Caco-2 (cell line): ENCODE data around the gene PARP12. TPM values are rescaled to one million over a fixed set of nuclear protein-coding genes. Genes with fewer than 3 reads are reported as not detected.

ENCODE experiments used
- BruUV-seq: library from RNA; stranded (reverse); fragments of 400-500 nt; replicated peaks from 2 replicates; lab custom pipeline; 2021; lab: Mats Ljungman, UMichigan
- CTCF ChIA-PET: fragments of 300-600 bp; sonication (Branson Sonifier 250); formaldehyde crosslinking; loops from one replicate; lab custom pipeline; 2022; ENCODE audit warnings: antibody characterized with exemption; lab: Charles Lee
- POLR2A ChIA-PET: fragments of 300-600 bp; sonication (Branson Sonifier 250); formaldehyde crosslinking; loops from one replicate; lab custom pipeline; 2022; ENCODE audit warnings: antibody characterized with exemption; lab: Charles Lee
- DNase-seq, 2 experiments: peaks; one replicate each; pipeline versions ENCODE4 v3.0.0 to v3.0.0-alpha.2; 2020 to 2022
- H3K27me3 ChIP-seq: replicated peaks from 2 replicates; pipeline ENCODE4 v1.6.0; 2011; ENCODE audit warnings: low read length; ENCODE audit not compliant: control insufficient read depth, insufficient read depth
- H3K36me3 ChIP-seq: 2 replicates; pipeline ENCODE4 v1.5.1; 2011; ENCODE audit warnings: low read length; ENCODE audit not compliant: control insufficient read depth, insufficient read depth
- H3K4me1 ChIP-seq: fragments of 250-450 bp; sonication (Bioruptor Pico); 2 replicates; pipeline ENCODE4 v1.5.1; 2020; ENCODE audit warnings: mild to moderate bottlenecking
- H3K4me3 ChIP-seq: 2 replicates; pipeline ENCODE4 v1.5.1; 2011; ENCODE audit warnings: low read depth, mild to moderate bottlenecking, control low read depth, low read length
- H3K9me3 ChIP-seq: fragments of 250-450 bp; sonication (Bioruptor Pico); 2 replicates; pipeline ENCODE4 v1.5.1; 2020; ENCODE audit warnings: mild to moderate bottlenecking, moderate library complexity
- H3K27ac Mint-ChIP-seq: one replicate; pipeline ENCODE4 v1.8.0; 2022; ENCODE audit warnings: mixed read lengths; ENCODE audit not compliant: unreplicated experiment
- H3K27me3 Mint-ChIP-seq: one replicate; pipeline ENCODE4 v1.8.0; 2022; ENCODE audit warnings: mixed read lengths; ENCODE audit not compliant: insufficient read depth, unreplicated experiment
- H3K36me3 Mint-ChIP-seq: one replicate; pipeline ENCODE4 v1.8.0; 2022; ENCODE audit warnings: mild to moderate bottlenecking, mixed read lengths; ENCODE audit not compliant: insufficient read depth, unreplicated experiment
- H3K4me1 Mint-ChIP-seq: one replicate; pipeline ENCODE4 v1.8.0; 2022; ENCODE audit warnings: low read depth, mixed read lengths; ENCODE audit not compliant: unreplicated experiment
- H3K4me3 Mint-ChIP-seq: one replicate; pipeline ENCODE4 v1.8.0; 2022; ENCODE audit warnings: mild to moderate bottlenecking, moderate library complexity, mixed read lengths; ENCODE audit not compliant: unreplicated experiment
- H3K9me3 Mint-ChIP-seq: one replicate; pipeline ENCODE4 v1.8.0; 2022; ENCODE audit warnings: mixed read lengths; ENCODE audit not compliant: unreplicated experiment
- CTCF ChIP-seq, 2 experiments: fragments of 200-600 bp in 1 of 2; IDR thresholded peaks; 1 replicate in 1 of 2; 2 replicates in 1 of 2; pipeline versions ENCODE4 v1.5.1 to v1.8.0; 2011 to 2022; ENCODE audit warnings: antibody characterized with exemption in 1 of 2, control low read depth in 1 of 2, inconsistent platforms in 1 of 2, low read depth in 1 of 2, low read length in 1 of 2, mild to moderate bottlenecking in 1 of 2, moderate library complexity in 1 of 2; ENCODE audit not compliant: insufficient read depth in 1 of 2, severe bottlenecking in 1 of 2, unreplicated experiment in 1 of 2
- intact Hi-C: fragments of 100-400 bp; cut with micrococcal nuclease; formaldehyde crosslinking; loops from one replicate; pipeline ENCODE4 v1.10.0; 2022; ENCODE audit not compliant: unreplicated experiment
- total RNA-seq: library from RNA; stranded (reverse); gene quantifications from 2 replicates; pipeline ENCODE4 v1.2.3, GENCODE V29; 2022

Gene PARP12
- total RNA-seq, 1 experiment from 2014 or later: 20.2 TPM

- no peak for DNase-seq
- H3K4me1 ChIP-seq: no peaks in the 10 kb centered on the region
- H3K36me3 ChIP-seq: no peaks in the 10 kb centered on the region; the same call in 1 of the 2 replicates
- H3K27me3 ChIP-seq: no peaks in the 10 kb centered on the region
- Mint-ChIP-seq H3K27me3 (no peaks in the 10 kb centered on the region), H3K4me1 (no peaks in the 10 kb centered on the region), H3K36me3 (peaks cover 15% of the 10 kb centered on the region), H3K9me3 (no peaks in the 10 kb centered on the region), H3K4me3 (no peak overlapping the region), H3K27ac (no peak overlapping the region)
- no peak overlapping the region for H3K4me3 ChIP-seq
- ChIA-PET CTCF (no interaction called here), POLR2A (interaction anchor here (0.6 kb wide), 1 partner anchor 251 kb away, joined by 3 read pairs; no protein-coding TSS in a partner anchor)
- BruUV-seq: no TSS peak
- intact Hi-C loops: no loop called here
- no peak for TF ChIP-seq CTCF (IDR thresholded peaks at IDR 0.05; ENCODE audit: insufficient read depth in 1 of 2, low read depth in 1 of 2, low read length in 1 of 2, severe bottlenecking in 1 of 2, unreplicated experiment in 1 of 2)
- no peaks in the 10 kb centered on the region for H3K9me3 ChIP-seq
Measured at GRCh38 chr7:140034421-140034820, 28.3 kb downstream of the PARP12 start.

DNA sequence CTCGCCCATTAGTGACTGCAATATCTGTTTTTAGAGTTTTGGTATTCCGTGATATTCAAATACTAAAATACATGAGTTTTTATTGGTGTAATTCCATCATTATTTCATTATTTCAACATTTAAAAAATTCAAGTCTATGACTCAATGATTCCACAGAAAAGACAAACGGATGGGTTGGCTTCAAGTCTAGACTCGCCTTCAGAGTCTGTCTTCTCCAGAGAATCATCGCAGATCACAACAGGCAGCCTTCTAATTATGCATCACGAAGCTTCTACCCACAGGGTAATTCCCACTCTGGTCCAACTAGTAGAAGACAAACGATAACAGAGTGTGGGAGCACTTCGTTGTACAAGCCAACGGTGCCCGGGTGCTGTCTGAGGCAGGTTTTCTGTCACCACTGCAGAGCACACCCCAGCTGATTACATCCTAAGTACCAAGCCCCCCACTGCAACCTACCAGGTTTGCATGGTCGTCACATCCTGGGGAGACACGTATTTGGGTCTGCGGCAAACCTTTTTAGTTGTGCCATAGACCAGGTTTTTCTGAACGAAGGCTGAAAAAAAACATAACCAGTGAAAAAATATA lies 28.9 kb downstream of the PARP12 start:
- H3K4me3 Mint-ChIP-seq: no peak overlapping the region
- POLR2A ChIA-PET: no interaction called here
- intact Hi-C loops: no loop called here

GRCh38 chr7:140033036-140033435 lies 29.7 kb downstream of the PARP12 start:
- peaks cover 15% of the 10 kb centered on the region for H3K36me3 Mint-ChIP-seq
- intact Hi-C loops: no loop called here
- Histone ChIP-seq H3K4me1 (no peaks in the 10 kb centered on the region), H3K4me3 (no peak overlapping the region), H3K27me3 (no peaks in the 10 kb centered on the region), H3K9me3 (no peaks in the 10 kb centered on the region), H3K36me3 (no peaks in the 10 kb centered on the region; the same call in 1 of the 2 replicates)
- H3K4me3 Mint-ChIP-seq: no peak overlapping the region
- H3K9me3 Mint-ChIP-seq: no peaks in the 10 kb centered on the region
- CTCF ChIA-PET: no interaction called here
- no peak overlapping the region for H3K27ac Mint-ChIP-seq
- no TSS peak for BruUV-seq
- no peak for TF ChIP-seq CTCF (IDR thresholded peaks at IDR 0.05; ENCODE audit: insufficient read depth in 1 of 2, low read depth in 1 of 2, low read length in 1 of 2, severe bottlenecking in 1 of 2, unreplicated experiment in 1 of 2)
- no peak for DNase-seq
- H3K27me3 Mint-ChIP-seq: no peaks in the 10 kb centered on the region
- no peaks in the 10 kb centered on the region for H3K4me1 Mint-ChIP-seq
- POLR2A ChIA-PET: no interaction called here

More for the DNA sequence above, 28.9 kb downstream of the PARP12 start:
- Mint-ChIP-seq H3K27ac (no peak overlapping the region), H3K9me3 (no peaks in the 10 kb centered on the region), H3K36me3 (peaks cover 15% of the 10 kb centered on the region), H3K27me3 (no peaks in the 10 kb centered on the region), H3K4me1 (no peaks in the 10 kb centered on the region)
- Histone ChIP-seq H3K27me3 (no peaks in the 10 kb centered on the region), H3K9me3 (no peaks in the 10 kb centered on the region), H3K36me3 (no peaks in the 10 kb centered on the region; the same call in 1 of the 2 replicates), H3K4me1 (no peaks in the 10 kb centered on the region), H3K4me3 (no peak overlapping the region)
- TF ChIP-seq CTCF (IDR thresholded peaks at IDR 0.05; ENCODE audit: insufficient read depth in 1 of 2, low read depth in 1 of 2, low read length in 1 of 2, severe bottlenecking in 1 of 2, unreplicated experiment in 1 of 2): no peak
- CTCF ChIA-PET: no interaction called here
- DNase-seq: no peak
- BruUV-seq: no TSS peak
